HCT116 (cell line): ENCODE data around the gene OST4. TPM values are rescaled to one million over a fixed set of nuclear protein-coding genes. Genes with fewer than 3 reads are reported as not detected.

Source experiments
- ATAC-seq: fragments of 200-7000 bp; cut with Tn5 transposase; 2 replicates; pipeline ENCODE4 v1.9.1; 2020; ENCODE audit warnings: mild to moderate bottlenecking, moderate library complexity
- BruUV-seq: library from RNA; stranded (reverse); fragments of 400-500 nt; replicated peaks from 2 replicates; lab custom pipeline; 2021; lab: Mats Ljungman, UMichigan
- CTCF ChIA-PET: fragments of 300-600 bp; sonication (Branson Sonifier 250); formaldehyde crosslinking; loops from one replicate; lab custom pipeline; 2021; ENCODE audit warnings: antibody characterized with exemption; lab: Charles Lee
- POLR2A ChIA-PET: fragments of 300-600, 350-600 bp; sonication (Branson Sonifier 250); formaldehyde crosslinking; loops from one replicate; lab custom pipeline; 2021; ENCODE audit warnings: antibody characterized with exemption; lab: Charles Lee
- RAD21 ChIA-PET, 2 experiments: fragments of 300-600 bp; sonication (Branson Sonifier 250); formaldehyde crosslinking; loops; one replicate each; lab custom pipeline; 2023; ENCODE audit warnings: low total read pairs in 2 of 2; ENCODE audit not compliant: uncharacterized antibody in 2 of 2, unreplicated experiment in 2 of 2, low non-redundant PET in 1 of 2; lab: Charles Lee
- DNase-seq: peaks from one replicate; pipeline ENCODE4 v3.0.0-alpha.2; 2010; ENCODE audit warnings: low read depth, low spot score
- H2AFZ ChIP-seq: fragments of 200-600 bp; shearing (Covaris generic), sonication (generic); 2 replicates; pipeline ENCODE4 v1.6.1; 2017; ENCODE audit warnings: low read depth, mixed run types, mixed read lengths, antibody characterized with exemption, low read length; ENCODE audit not compliant: poor library complexity, severe bottlenecking
- H3K27ac ChIP-seq: 2 replicates; pipeline ENCODE4 v1.5.1; 2012; ENCODE audit warnings: low read depth, low read length
- H3K27me3 ChIP-seq: fragments of 200-600 bp; sonication (generic); 2 replicates; pipeline ENCODE4 v1.6.1; 2016; ENCODE audit warnings: mixed run types, low read length, mixed read lengths; ENCODE audit not compliant: insufficient read depth
- H3K36me3 ChIP-seq, 2 experiments: fragments of 200-500 bp in 1 of 2; fragments of 200-600 bp in 1 of 2; sonication (Bioruptor generic) in 1 of 2; sonication (generic) in 1 of 2; 2 replicates each; pipeline versions ENCODE4 v1.5.1 to v1.6.1; 2014 to 2016; ENCODE audit warnings: low read length in 2 of 2, inconsistent platforms in 1 of 2, mixed read lengths in 1 of 2, mixed run types in 1 of 2; ENCODE audit not compliant: insufficient read depth in 2 of 2, control insufficient read depth in 1 of 2
- H3K4me1 ChIP-seq, 2 experiments: fragments of 200-600 bp in 1 of 2; sonication (generic) in 1 of 2; 2 replicates each; pipeline versions ENCODE4 v1.5.1 to v1.6.1; 2012 to 2017; ENCODE audit warnings: low read length in 2 of 2, inconsistent platforms in 1 of 2, mild to moderate bottlenecking in 1 of 2, mixed read lengths in 1 of 2, mixed run types in 1 of 2, moderate library complexity in 1 of 2; ENCODE audit not compliant: insufficient read depth in 2 of 2, control insufficient read depth in 1 of 2
- H3K4me2 ChIP-seq: fragments of 200-600 bp; sonication (generic); 2 replicates; pipeline ENCODE4 v1.6.1; 2017; ENCODE audit warnings: mixed run types, low read length, mixed read lengths
- H3K4me3 ChIP-seq, 2 experiments: fragments of 200-600 bp in 1 of 2; sonication (generic) in 1 of 2; replicated peaks in 1 of 2; 2 replicates each; pipeline ENCODE4 v1.5.1; 2011 to 2016; ENCODE audit warnings: low read length in 2 of 2, control low read depth in 1 of 2, low read depth in 1 of 2, mild to moderate bottlenecking in 1 of 2, mixed read lengths in 1 of 2, mixed run types in 1 of 2
- H3K79me2 ChIP-seq: fragments of 200-600 bp; sonication (generic); 2 replicates; pipeline ENCODE4 v1.6.1; 2017; ENCODE audit warnings: mild to moderate bottlenecking, mixed run types, low read length, moderate library complexity, mixed read lengths; ENCODE audit not compliant: insufficient read depth
- H3K9ac ChIP-seq: fragments of 200-600 bp; sonication (generic); 2 replicates; pipeline ENCODE4 v1.6.1; 2016; ENCODE audit warnings: low read length, mixed read lengths
- H3K9me2 ChIP-seq: fragments of 200-600 bp; sonication (generic), shearing (Covaris generic); 2 replicates; pipeline ENCODE4 v1.6.1; 2017; ENCODE audit warnings: mixed run types, mild to moderate bottlenecking, moderate library complexity; ENCODE audit not compliant: insufficient read depth
- H3K9me3 ChIP-seq, 2 experiments: fragments of 200-500 bp in 1 of 2; fragments of 200-600 bp in 1 of 2; sonication (Bioruptor generic) in 1 of 2; sonication (generic) in 1 of 2; 2 replicates each; pipeline ENCODE4 v1.6.1; 2014 to 2017; ENCODE audit warnings: low read length in 2 of 2, mixed read lengths in 2 of 2, inconsistent platforms in 1 of 2, low read depth in 1 of 2, mild to moderate bottlenecking in 1 of 2, mixed run types in 1 of 2, moderate library complexity in 1 of 2; ENCODE audit not compliant: control insufficient read depth in 1 of 2, insufficient read depth in 1 of 2
- H4K20me1 ChIP-seq: fragments of 200-600 bp; sonication (generic), shearing (Covaris generic); 2 replicates; pipeline ENCODE4 v1.6.1; 2017; ENCODE audit warnings: mixed run types, mild to moderate bottlenecking, moderate library complexity; ENCODE audit not compliant: insufficient read depth
- ATF3 ChIP-seq: IDR thresholded peaks from 2 replicates; pipeline ENCODE4 v1.6.1; 2012
- CEBPB ChIP-seq: IDR thresholded peaks from 2 replicates; pipeline ENCODE4 v1.6.1; 2012; ENCODE audit warnings: low read depth
- CTCF ChIP-seq, 3 experiments: fragments of 200-600 bp in 1 of 3; sonication (generic) in 1 of 3; IDR thresholded peaks in 2 of 3; conservative IDR thresholded peaks in 1 of 3; 2 replicates each; pipeline ENCODE4 v1.5.1; 2012 to 2017; ENCODE audit warnings: low read depth in 2 of 3, low read length in 2 of 3, antibody characterized with exemption in 1 of 3, borderline replicate concordance in 1 of 3, control low read depth in 1 of 3, mild to moderate bottlenecking in 1 of 3, mixed read lengths in 1 of 3, mixed run types in 1 of 3, moderate library complexity in 1 of 3; ENCODE audit not compliant: insufficient read depth in 1 of 3
- EGR1 ChIP-seq: IDR thresholded peaks from 2 replicates; pipeline ENCODE4 v1.6.1; 2012; ENCODE audit warnings: low read depth
- ELF1 ChIP-seq: IDR thresholded peaks from 2 replicates; pipeline ENCODE4 v1.6.1; 2012; ENCODE audit warnings: low read depth, borderline replicate concordance
- EZH2 ChIP-seq: fragments of 200-600 bp; sonication (generic); IDR thresholded peaks from 2 replicates; pipeline ENCODE4 v1.6.1; 2017; ENCODE audit warnings: antibody characterized with exemption, mixed run types
- EZH2phosphoT487 ChIP-seq: fragments of 200-600 bp; IDR thresholded peaks from 2 replicates; pipeline ENCODE4 v1.6.1; 2018; ENCODE audit warnings: antibody characterized with exemption, borderline replicate concordance
- FOSL1 ChIP-seq: IDR thresholded peaks from 2 replicates; pipeline ENCODE4 v1.6.1; 2012; ENCODE audit warnings: low read depth
- JUND ChIP-seq: IDR thresholded peaks from 2 replicates; pipeline ENCODE4 v1.6.1; 2012
- POLR2A ChIP-seq: IDR thresholded peaks from 2 replicates; pipeline ENCODE4 v1.7.0; 2011; ENCODE audit warnings: borderline replicate concordance; ENCODE audit not compliant: insufficient read depth, insufficient read length; ENCODE audit errors: extremely low read depth
- POLR2AphosphoS5 ChIP-seq: IDR thresholded peaks from 2 replicates; pipeline ENCODE4 v1.6.1; 2011; ENCODE audit warnings: mild to moderate bottlenecking, low read depth, low read length, moderate library complexity
- RAD21 ChIP-seq: IDR thresholded peaks from 2 replicates; pipeline ENCODE4 v1.6.1; 2012; ENCODE audit warnings: low read depth, mild to moderate bottlenecking
- REST ChIP-seq: IDR thresholded peaks from 2 replicates; pipeline ENCODE4 v1.6.1; 2012; ENCODE audit warnings: low read depth
- SP1 ChIP-seq: IDR thresholded peaks from 2 replicates; pipeline ENCODE4 v1.6.1; 2012; ENCODE audit warnings: low read depth
- SRF ChIP-seq: IDR thresholded peaks from 2 replicates; pipeline ENCODE4 v1.6.1; 2012; ENCODE audit warnings: low read depth
- TCF7L2 ChIP-seq: IDR thresholded peaks from 2 replicates; pipeline ENCODE4 v1.7.0; 2011; ENCODE audit warnings: borderline replicate concordance, inconsistent platforms; ENCODE audit not compliant: insufficient read depth, insufficient read length; ENCODE audit errors: extremely low read depth
- YY1 ChIP-seq: IDR thresholded peaks from 2 replicates; pipeline ENCODE4 v1.6.1; 2011; ENCODE audit warnings: low read length, low read depth, moderate library complexity, mild to moderate bottlenecking; ENCODE audit not compliant: insufficient replicate concordance; ENCODE audit errors: extremely low read depth
- ZBTB33 ChIP-seq: IDR thresholded peaks from 2 replicates; pipeline ENCODE4 v1.6.1; 2011; ENCODE audit warnings: mild to moderate bottlenecking, low read length, moderate library complexity; ENCODE audit not compliant: insufficient replicate concordance; ENCODE audit errors: extremely low read depth
- ZFX ChIP-seq: fragments of 450-650 bp; IDR thresholded peaks from 2 replicates; pipeline ENCODE4 v1.6.1; 2017
- ZNF274 ChIP-seq: fragments of 200-500 bp; sonication (Bioruptor generic); IDR thresholded peaks from 2 replicates; pipeline ENCODE4 v1.6.1; 2014; ENCODE audit warnings: mild to moderate bottlenecking, low read depth, low read length, inconsistent platforms
- intact Hi-C: fragments of 100-400 bp; cut with micrococcal nuclease; formaldehyde crosslinking; loops from 2 replicates; pipeline ENCODE4 v1.10.0; 2022
- total RNA-seq: library from RNA; stranded (reverse); gene quantifications from one replicate; pipeline ENCODE4 v1.2.1, GENCODE V29; 2021; ENCODE audit not compliant: unreplicated experiment

Gene OST4
- total RNA-seq, 1 experiment from 2014 or later: 187 TPM

- intact Hi-C loops: loop anchor here (1.0 to 2.0 kb wide), 2 partner anchors 124 to 239 kb away; no protein-coding TSS in a partner anchor
- RAD21 ChIA-PET: interaction anchor here in 1 of 2 experiments (0.9 kb wide), 1 partner anchor 124 kb away, joined by 4 read pairs; no protein-coding TSS in a partner anchor
- H3K27ac ChIP-seq: peak overlapping the region; percentile 77
- CTCF ChIA-PET: interaction anchor here (0.6 to 3.1 kb wide), 6 partner anchors 24 to 240 kb away, joined by 3 to 15 read pairs (median 4); no protein-coding TSS in a partner anchor
- peak overlapping the region; percentile 57 to 61 for H3K4me3 ChIP-seq
- H3K79me2 ChIP-seq: no peaks in the 10 kb centered on the region
- TF ChIP-seq FOSL1: no peak
- TF ChIP-seq REST: no peak
- no peak for TF ChIP-seq ELF1
- no peak for TF ChIP-seq ZNF274
- TF ChIP-seq CEBPB: no peak
- no peak for TF ChIP-seq RAD21
- no peak for TF ChIP-seq SP1
- TF ChIP-seq EZH2: no peak
- no peak for TF ChIP-seq POLR2A
- no peak for TF ChIP-seq ZBTB33
- peak; percentile 56 for TF ChIP-seq POLR2AphosphoS5
- no peak for TF ChIP-seq ZFX
- no peak for TF ChIP-seq EZH2phosphoT487
- no peak for TF ChIP-seq JUND
- peak in 2 of 3 experiments; percentile 48 to 51; a peak in 4 of 6 replicates for TF ChIP-seq CTCF (IDR thresholded peaks at IDR 0.05 in 2 of 3, conservative IDR thresholded peaks at IDR 0.05 in 1 of 3; ENCODE audit: borderline replicate concordance in 1 of 3, insufficient read depth in 1 of 3, low read depth in 2 of 3, low read length in 2 of 3)
- TF ChIP-seq TCF7L2: peak; percentile 34
- no peak for TF ChIP-seq ATF3
- TF ChIP-seq EGR1: no peak
- TF ChIP-seq YY1: peak; percentile 33
- TF ChIP-seq SRF: no peak
- no peaks in the 10 kb centered on the region for H3K9me2 ChIP-seq
- peak; percentile 48 for ATAC-seq
- POLR2A ChIA-PET: no interaction called here
- H3K4me2 ChIP-seq: peak overlapping the region; percentile 98
- no peaks in the 10 kb centered on the region for H3K36me3 ChIP-seq
- BruUV-seq: no TSS peak
- peak overlapping the region; percentile 79 for H3K9ac ChIP-seq
- DNase-seq: no peak
- no peaks in the 10 kb centered on the region for H4K20me1 ChIP-seq
- H2AFZ ChIP-seq: peak overlapping the region; percentile 54
- no peaks in the 10 kb centered on the region for H3K9me3 ChIP-seq
- peaks cover 13 to 41% of the 10 kb centered on the region in 2 experiments for H3K4me1 ChIP-seq
- no peaks in the 10 kb centered on the region for H3K27me3 ChIP-seq
Measured at GRCh38 chr2:27085673-27086089, 14.2 kb upstream of the OST4 start.
